H9 (cell line): ENCODE data around the gene ZBP1. TPM values are rescaled to one million over a fixed set of nuclear protein-coding genes. Genes with fewer than 3 reads are reported as not detected.

Experiments used
- DNase-seq: peaks from one replicate; pipeline ENCODE4 v3.0.0-alpha.2; 2017
- H2AFZ ChIP-seq: one replicate; pipeline ENCODE4 v1.6.1; 2013; ENCODE audit warnings: mild to moderate bottlenecking, low read length, control low read depth, moderate library complexity
- H2AK5ac ChIP-seq: 2 replicates; pipeline ENCODE4 v1.6.1; 2013; ENCODE audit warnings: low read length, control low read depth, mixed read lengths; ENCODE audit not compliant: insufficient read length
- H2BK120ac ChIP-seq: one replicate; pipeline ENCODE4 v1.6.1; 2013; ENCODE audit warnings: low read depth, mild to moderate bottlenecking, low read length, control low read depth, inconsistent platforms; ENCODE audit not compliant: poor library complexity, severe bottlenecking
- H2BK12ac ChIP-seq: 2 replicates; pipeline ENCODE4 v1.6.1; 2013; ENCODE audit warnings: low read length, control low read depth, mixed read lengths, low read depth; ENCODE audit not compliant: insufficient read length
- H2BK15ac ChIP-seq: 2 replicates; pipeline ENCODE4 v1.6.1; 2013; ENCODE audit warnings: low read depth, low read length, control low read depth
- H2BK20ac ChIP-seq: one replicate; pipeline ENCODE4 v1.6.1; 2013; ENCODE audit warnings: low read depth, mild to moderate bottlenecking, low read length, control low read depth, inconsistent platforms; ENCODE audit not compliant: poor library complexity, severe bottlenecking
- H2BK5ac ChIP-seq: 2 replicates; pipeline ENCODE4 v1.6.1; 2013; ENCODE audit warnings: low read length, control low read depth, mixed read lengths; ENCODE audit not compliant: insufficient read length
- H3K14ac ChIP-seq: 2 replicates; pipeline ENCODE4 v1.6.1; 2013; ENCODE audit warnings: low read length, control low read depth; ENCODE audit not compliant: insufficient read depth
- H3K18ac ChIP-seq: 2 replicates; pipeline ENCODE4 v1.6.1; 2013; ENCODE audit warnings: low read depth, mild to moderate bottlenecking, mixed read lengths, low read length, control low read depth; ENCODE audit not compliant: insufficient read length
- H3K23ac ChIP-seq: 2 replicates; pipeline ENCODE4 v1.6.1; 2013; ENCODE audit warnings: low read length, control low read depth, mixed read lengths, low read depth; ENCODE audit not compliant: insufficient read length
- H3K23me2 ChIP-seq: 2 replicates; pipeline ENCODE4 v1.6.1; 2013; ENCODE audit warnings: low read depth, mild to moderate bottlenecking, mixed read lengths, low read length, control low read depth; ENCODE audit not compliant: insufficient read length, poor library complexity, severe bottlenecking
- H3K27ac ChIP-seq: 2 replicates; pipeline ENCODE4 v1.5.1; 2013; ENCODE audit warnings: low read length, control low read depth, mixed read lengths, low read depth; ENCODE audit not compliant: insufficient read length
- H3K27me3 ChIP-seq: 2 replicates; pipeline ENCODE4 v1.6.1; 2013; ENCODE audit warnings: low read length, control low read depth, inconsistent platforms; ENCODE audit not compliant: insufficient read depth
- H3K4ac ChIP-seq: 2 replicates; pipeline ENCODE4 v1.6.1; 2013; ENCODE audit warnings: low read depth, mild to moderate bottlenecking, control low read depth, inconsistent platforms, low read length, moderate library complexity
- H3K4me1 ChIP-seq: 2 replicates; pipeline ENCODE4 v1.6.1; 2013; ENCODE audit warnings: low read length, control low read depth, inconsistent platforms; ENCODE audit not compliant: insufficient read depth
- H3K4me2 ChIP-seq: 2 replicates; pipeline ENCODE4 v1.6.1; 2013; ENCODE audit warnings: low read length, control low read depth, mixed read lengths; ENCODE audit not compliant: insufficient read length, insufficient read depth
- H3K56ac ChIP-seq: 2 replicates; pipeline ENCODE4 v1.6.1; 2013; ENCODE audit warnings: low read depth, mild to moderate bottlenecking, mixed read lengths, low read length, control low read depth; ENCODE audit not compliant: insufficient read length
- H3K79me1 ChIP-seq: 2 replicates; pipeline ENCODE4 v1.6.1; 2013; ENCODE audit warnings: low read depth, mild to moderate bottlenecking, moderate library complexity, low read length, control low read depth, inconsistent platforms; ENCODE audit not compliant: insufficient read depth, poor library complexity, severe bottlenecking
- H3K79me2 ChIP-seq: 2 replicates; pipeline ENCODE4 v1.6.1; 2013; ENCODE audit warnings: low read length, control low read depth, inconsistent platforms; ENCODE audit not compliant: insufficient read depth
- H3K9ac ChIP-seq: 2 replicates; pipeline ENCODE4 v1.6.1; 2013; ENCODE audit warnings: low read length, control low read depth, mixed read lengths; ENCODE audit not compliant: insufficient read length; ENCODE audit errors: extremely low read depth
- H3K9me3 ChIP-seq: one replicate; pipeline ENCODE4 v1.6.1; 2013; ENCODE audit warnings: low read depth, low read length, inconsistent platforms; ENCODE audit not compliant: control insufficient read depth
- H3T11ph ChIP-seq: one replicate; pipeline ENCODE4 v1.6.1; 2013; ENCODE audit warnings: mild to moderate bottlenecking, low read length, control low read depth, inconsistent platforms
- H4K20me1 ChIP-seq: one replicate; pipeline ENCODE4 v1.6.1; 2013; ENCODE audit not compliant: control insufficient read depth, insufficient read length, insufficient read depth
- H4K5ac ChIP-seq: 2 replicates; pipeline ENCODE4 v1.6.1; 2013; ENCODE audit warnings: low read depth, mild to moderate bottlenecking, mixed read lengths, low read length, control low read depth; ENCODE audit not compliant: insufficient read length
- H4K8ac ChIP-seq: replicated peaks from 2 replicates; pipeline ENCODE4 v1.6.1; 2013; ENCODE audit warnings: low read length, control low read depth, mixed read lengths, low read depth; ENCODE audit not compliant: insufficient read length
- H4K91ac ChIP-seq: 2 replicates; pipeline ENCODE4 v1.6.1; 2013; ENCODE audit warnings: low read depth, mild to moderate bottlenecking, moderate library complexity, mixed read lengths, low read length, control low read depth; ENCODE audit not compliant: insufficient read length
- H3K27ac Mint-ChIP-seq, 3 experiments: 2 replicates in 2 of 3; 3 replicates in 1 of 3; pipeline ENCODE4 v1.8.0; 2020 to 2021; ENCODE audit warnings: mixed read lengths in 3 of 3, mild to moderate bottlenecking in 1 of 3, moderate library complexity in 1 of 3
- H3K27me3 Mint-ChIP-seq: 2 replicates; pipeline ENCODE4 v1.8.0; 2021; ENCODE audit warnings: low read depth, mild to moderate bottlenecking, moderate library complexity, mixed read lengths
- H3K36me3 Mint-ChIP-seq, 3 experiments: 2 replicates in 2 of 3; 3 replicates in 1 of 3; pipeline ENCODE4 v1.8.0; 2020 to 2021; ENCODE audit warnings: low read depth in 3 of 3, mixed read lengths in 3 of 3; ENCODE audit not compliant: insufficient read depth in 1 of 3
- H3K4me1 Mint-ChIP-seq, 2 experiments: 2 replicates each; pipeline ENCODE4 v1.8.0; 2020; ENCODE audit warnings: mixed read lengths in 2 of 2
- H3K4me3 Mint-ChIP-seq, 2 experiments: 2 replicates in 1 of 2; 3 replicates in 1 of 2; pipeline ENCODE4 v1.8.0; 2020 to 2021; ENCODE audit warnings: mild to moderate bottlenecking in 2 of 2, mixed read lengths in 2 of 2, moderate library complexity in 1 of 2
- H3K9me3 Mint-ChIP-seq, 2 experiments: 2 replicates in 1 of 2; 3 replicates in 1 of 2; pipeline ENCODE4 v1.8.0; 2020; ENCODE audit warnings: mild to moderate bottlenecking in 2 of 2, mixed read lengths in 2 of 2, moderate library complexity in 1 of 2
- CTCF ChIP-seq: fragments of 200-600 bp; sonication (generic); conservative IDR thresholded peaks from 3 replicates; pipeline ENCODE4 v1.8.0; 2021; ENCODE audit warnings: antibody characterized with exemption, mild to moderate bottlenecking
- WGBS: extraction: QIAGEN DNeasy Blood & Tissue Kit; methylation state at CpG from one replicate; pipeline ENCODE4 v1.1.7; 2013; ENCODE audit warnings: missing lambda C conversion rate, low lambda C conversion rate, mixed read lengths; ENCODE audit not compliant: insufficient read length; ENCODE audit errors: extremely low coverage; 5-methylcytosine and 5-hydroxymethylcytosine counted together
- total RNA-seq: library from RNA; stranded (reverse); gene quantifications from 2 replicates; pipeline ENCODE4 v1.2.1, GENCODE V29; 2021

ZBP1 gene
- total RNA-seq, 1 experiment from 2014 or later = not detected

GRCh38 chr20:57638895-57639236, 18.6 kb upstream of the ZBP1 start:
- Histone ChIP-seq H3K23me2 (no peaks in the 10 kb centered on the region), H3K14ac (no peak overlapping the region), H3K79me1 (no peaks in the 10 kb centered on the region), H3K9me3 (peaks cover 5% of the 10 kb centered on the region), H3K79me2 (no peaks in the 10 kb centered on the region), H4K20me1 (no peaks in the 10 kb centered on the region), H2BK12ac (no peak overlapping the region), H3K4me2 (no peak overlapping the region), H2BK5ac (no peak overlapping the region), H2BK15ac (no peak overlapping the region), H4K5ac (no peak overlapping the region), H2AK5ac (no peak overlapping the region), H4K91ac (no peak overlapping the region), H3K18ac (no peak overlapping the region), H3T11ph (no peak overlapping the region), H3K23ac (no peak overlapping the region), H2AFZ (no peak overlapping the region), H2BK20ac (no peak overlapping the region), H2BK120ac (no peak overlapping the region), H3K4ac (no peak overlapping the region), H3K27ac (no peak overlapping the region), H3K9ac (no peak overlapping the region), H3K27me3 (no peaks in the 10 kb centered on the region), H3K4me1 (no peaks in the 10 kb centered on the region), H3K56ac (no peak overlapping the region), H4K8ac (no peak overlapping the region)
- TF ChIP-seq CTCF = no peak
- peaks cover 11% of the 10 kb centered on the region in 2 experiments for H3K9me3 Mint-ChIP-seq
- peaks cover 0 to 6% (median 0%) of the 10 kb centered on the region in 3 experiments; a peak in 2 of 7 replicates for H3K36me3 Mint-ChIP-seq
- H3K4me1 Mint-ChIP-seq = no peaks in the 10 kb centered on the region
- no peak for DNase-seq
- no peak overlapping the region for H3K4me3 Mint-ChIP-seq
- peaks cover 11% of the 10 kb centered on the region for H3K27me3 Mint-ChIP-seq
- no peak overlapping the region for H3K27ac Mint-ChIP-seq
- no CpG with 5 or more reads among the region's 5 CpGs for WGBS
